DND-41 (cell line): ENCODE measurements around the gene SLC6A1.

Source experiments
- CTCF ChIP-seq: IDR thresholded peaks from 2 replicates; pipeline ENCODE4 v1.5.1; 2012; ENCODE audit warnings: borderline replicate concordance, low read length, moderate library complexity, mild to moderate bottlenecking; ENCODE audit not compliant: poor library complexity, severe bottlenecking; ENCODE audit errors: extremely low read depth
- EZH2 ChIP-seq: IDR thresholded peaks from 3 replicates; pipeline ENCODE4 v1.6.1; 2012; ENCODE audit warnings: borderline replicate concordance, low read depth, mild to moderate bottlenecking, moderate library complexity, low read length, inconsistent platforms; ENCODE audit not compliant: severe bottlenecking

- TF ChIP-seq CTCF (no peak), EZH2 (no peak)
Observed at GRCh38 chr3:11084098-11084497, 91.5 kb downstream of the SLC6A1 start.
